ENCODE data around the gene GMPPB.

GRCh38 chr3:49740427-49740826 is 16.7 kb upstream of the GMPPB start:
- TF ChIP-seq CTCF (IDR thresholded peaks at IDR 0.05) (no peak), EP300 (IDR thresholded peaks at IDR 0.05) (no peak), POLR2A (IDR thresholded peaks at IDR 0.05) (no peak)

Measured in stomach (tissue), 4 donors.